ENCODE measurements around the gene ZBTB39.
"Not testable (repeated sequence)": the region's sequence is repeated elsewhere in the genome, so short reads cannot be mapped to it uniquely, and the experiment has no call there.

ZBTB39 gene

GRCh38 chr12:56998981-56999380 lies 7.4 kb downstream of the ZBTB39 start:
- peak; percentile 66 for DNase-seq

GRCh38 chr12:56998316-56998715 lies 8.0 kb downstream of the ZBTB39 start:
- peak; percentile 46 for DNase-seq

GRCh38 chr12:56996793-56997545 lies 9.4 kb downstream of the ZBTB39 start:
- peak; percentile 32 for DNase-seq

- DNase-seq: peak; percentile 33
These were observed 10.3 kb downstream of the ZBTB39 start for GRCh38 chr12:56995930-56996496.

GRCh38 chr12:56995201-56995929 lies 11.0 kb downstream of the ZBTB39 start:
- peak; percentile 49 for DNase-seq

GRCh38 chr12:56994231-56994746 lies 12.1 kb downstream of the ZBTB39 start:
- peak; percentile 32 for DNase-seq

GRCh38 chr12:56993346-56993745 lies 13.0 kb downstream of the ZBTB39 start:
- peak; percentile 24 for DNase-seq

GRCh38 chr12:56991319-56992246 lies 14.8 kb downstream of the ZBTB39 start:
- peak; percentile 43 for DNase-seq

- DNase-seq: peak; percentile 44
These were observed 15.6 kb downstream of the ZBTB39 start for GRCh38 chr12:56990648-56991318.

- DNase-seq: no peak
These were observed 16.3 kb downstream of the ZBTB39 start for GRCh38 chr12:56989861-56990610.

- DNase-seq: peak; percentile 45
These were observed 18.1 kb downstream of the ZBTB39 start for GRCh38 chr12:56988207-56988739.

GRCh38 chr12:56987551-56988053 lies 18.7 kb downstream of the ZBTB39 start:
- peak; percentile 90 for DNase-seq

GRCh38 chr12:56987011-56987410 lies 19.3 kb downstream of the ZBTB39 start:
- DNase-seq: no peak

GRCh38 chr12:56985714-56986113 lies 20.6 kb downstream of the ZBTB39 start:
- not testable (repeated sequence) for DNase-seq

- DNase-seq: no peak
These were observed 23.0 kb downstream of the ZBTB39 start for GRCh38 chr12:56983386-56983785.

GRCh38 chr12:56982578-56983236 lies 23.6 kb downstream of the ZBTB39 start:
- DNase-seq: not testable (repeated sequence)

- DNase-seq: no peak
These were observed 25.3 kb downstream of the ZBTB39 start for GRCh38 chr12:56980941-56981530.

- DNase-seq: no peak
These were observed 26.1 kb downstream of the ZBTB39 start for GRCh38 chr12:56980268-56980667.

GRCh38 chr12:56979628-56980027 lies 26.7 kb downstream of the ZBTB39 start:
- DNase-seq: no peak
